Ectodermal cell (in vitro differentiated cells): ENCODE results near the gene TMEM121B.

Experiments used
- H3K27ac ChIP-seq: 2 replicates; pipeline ENCODE4 v1.7.0; 2013; ENCODE audit warnings: mild to moderate bottlenecking, low read depth, low read length; ENCODE audit not compliant: insufficient read depth, poor library complexity, severe bottlenecking
- H3K27me3 ChIP-seq: 2 replicates; pipeline ENCODE4 v1.7.0; 2013; ENCODE audit warnings: mild to moderate bottlenecking, low read length; ENCODE audit not compliant: insufficient read depth, control insufficient read depth, poor library complexity, severe bottlenecking
- H3K36me3 ChIP-seq: one replicate; pipeline ENCODE4 v1.7.0; 2013; ENCODE audit warnings: low read length; ENCODE audit not compliant: control insufficient read depth, insufficient read depth
- H3K4me1 ChIP-seq: one replicate; pipeline ENCODE4 v1.7.0; 2013; ENCODE audit warnings: low read length; ENCODE audit not compliant: control insufficient read depth, insufficient read depth
- H3K4me3 ChIP-seq: 2 replicates; pipeline ENCODE4 v1.7.0; 2013; ENCODE audit warnings: low read depth, low read length, control low read depth; ENCODE audit not compliant: insufficient read depth
- H3K9me3 ChIP-seq: 2 replicates; pipeline ENCODE4 v1.7.0; 2013; ENCODE audit warnings: mild to moderate bottlenecking, low read length, moderate library complexity; ENCODE audit not compliant: control insufficient read depth
- WGBS, 2 experiments: methylation state at CpG; one replicate each; pipeline ENCODE4 v1.1.7; 2013; ENCODE audit warnings: missing lambda C conversion rate in 2 of 2; 5-methylcytosine and 5-hydroxymethylcytosine counted together

TMEM121B gene

DNA sequence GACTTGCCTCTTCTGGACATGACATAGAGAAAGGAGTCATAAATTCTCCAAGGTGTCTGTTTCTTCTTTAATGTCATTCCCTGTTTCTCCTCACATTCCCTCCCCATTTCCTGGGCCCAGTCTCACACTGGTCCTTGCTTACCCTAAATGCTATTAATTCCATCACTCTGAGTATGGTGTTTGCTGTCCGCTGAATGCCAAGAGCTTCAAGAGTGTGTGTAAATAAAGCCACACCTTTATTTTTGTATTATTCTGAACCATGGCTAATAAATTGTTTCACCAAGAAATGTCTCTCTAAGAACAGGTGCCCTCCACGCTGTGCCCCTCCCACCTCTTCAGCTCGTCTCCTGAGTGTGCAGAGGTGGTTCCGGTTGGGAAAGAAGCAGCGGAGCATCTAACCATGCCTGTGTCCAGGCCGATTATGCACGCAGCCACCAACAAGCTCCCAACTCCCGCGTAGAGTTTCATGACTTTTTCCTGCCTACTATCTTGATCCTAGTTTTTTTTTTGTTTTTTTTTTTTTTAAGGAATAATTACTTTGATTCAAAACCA, 8.6 kb downstream of the TMEM121B start:
- H3K27me3 ChIP-seq, result no peaks in the 10 kb centered on the region
- WGBS, 2 experiments, result 91 to 93% methylated on average over 8 to 9 of the region's 9 CpGs
- H3K27ac ChIP-seq, result no peak overlapping the region
- H3K36me3 ChIP-seq, result no peaks in the 10 kb centered on the region
- no peaks in the 10 kb centered on the region for H3K9me3 ChIP-seq
- peaks cover 10% of the 10 kb centered on the region for H3K4me1 ChIP-seq
- H3K4me3 ChIP-seq, result no peak overlapping the region

DNA sequence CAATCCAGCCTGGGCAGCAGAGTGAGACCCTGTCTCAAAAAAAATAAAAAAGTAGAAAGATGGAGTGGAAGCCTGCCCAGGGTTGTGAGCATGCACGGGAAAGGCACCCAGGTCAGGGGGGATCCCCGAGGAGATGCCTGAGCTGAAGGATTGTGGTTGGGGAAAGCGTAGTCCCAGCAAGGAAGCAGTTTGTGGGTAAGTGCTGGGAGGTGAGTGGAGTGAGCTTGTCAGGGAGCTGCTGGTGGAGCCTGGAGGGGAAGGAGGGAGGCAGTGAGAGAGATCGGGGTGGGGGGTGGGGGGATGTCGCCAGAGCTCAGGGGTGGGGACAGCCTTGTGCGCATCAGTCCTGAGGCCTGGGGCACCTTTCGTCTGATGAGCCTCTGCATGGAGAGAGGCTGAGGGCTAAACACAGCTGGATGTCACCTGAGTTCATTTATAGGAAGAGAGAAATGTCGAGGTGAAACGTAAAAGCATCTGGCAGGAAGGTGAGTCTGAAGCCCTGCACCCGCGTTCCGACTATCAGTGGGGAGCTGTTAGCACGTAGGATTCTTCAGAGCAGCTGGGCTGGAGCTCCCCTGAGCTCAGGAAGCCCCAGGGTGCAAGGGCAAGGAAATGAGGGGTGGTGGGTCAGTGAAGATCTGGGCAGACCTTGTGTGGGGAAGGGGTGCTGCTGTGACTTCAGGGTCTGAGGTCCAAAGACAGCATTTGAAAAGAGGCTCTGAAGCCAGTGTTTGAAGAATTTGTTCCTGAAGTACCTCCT, 10.2 kb downstream of the TMEM121B start:
- Histone ChIP-seq H3K36me3 (no peaks in the 10 kb centered on the region), H3K4me1 (no peaks in the 10 kb centered on the region), H3K9me3 (no peaks in the 10 kb centered on the region), H3K27ac (no peak overlapping the region), H3K4me3 (no peak overlapping the region), H3K27me3 (no peaks in the 10 kb centered on the region)
- WGBS, 2 experiments, result 83 to 86% methylated on average over 13 of the region's 13 CpGs

DNA sequence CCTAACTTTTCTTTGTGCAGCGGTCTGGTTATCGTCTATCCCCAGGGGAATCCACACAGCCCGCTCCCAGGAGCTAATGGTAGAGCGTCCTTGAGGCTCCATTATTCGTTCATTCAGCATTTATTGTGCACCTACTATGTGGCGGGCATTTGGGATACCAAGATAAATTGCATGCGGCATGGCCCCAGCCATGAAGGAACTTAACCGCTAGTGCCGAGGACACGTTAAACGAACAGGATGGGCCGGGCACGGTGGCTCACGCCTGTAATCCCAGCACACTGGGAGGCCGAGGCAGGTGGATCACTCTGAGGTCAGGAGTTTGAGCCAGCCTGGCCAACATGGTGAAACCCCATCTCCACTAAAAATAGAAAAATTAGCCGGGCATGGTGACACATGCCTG, 11.2 kb downstream of the TMEM121B start:
- no peak overlapping the region for H3K4me3 ChIP-seq
- H3K4me1 ChIP-seq, result no peaks in the 10 kb centered on the region
- H3K9me3 ChIP-seq, result no peaks in the 10 kb centered on the region
- H3K27ac ChIP-seq, result no peak overlapping the region
- H3K36me3 ChIP-seq, result no peaks in the 10 kb centered on the region
- H3K27me3 ChIP-seq, result no peaks in the 10 kb centered on the region
- WGBS, 2 experiments, result 88% methylated on average over 16 of the region's 16 CpGs

DNA sequence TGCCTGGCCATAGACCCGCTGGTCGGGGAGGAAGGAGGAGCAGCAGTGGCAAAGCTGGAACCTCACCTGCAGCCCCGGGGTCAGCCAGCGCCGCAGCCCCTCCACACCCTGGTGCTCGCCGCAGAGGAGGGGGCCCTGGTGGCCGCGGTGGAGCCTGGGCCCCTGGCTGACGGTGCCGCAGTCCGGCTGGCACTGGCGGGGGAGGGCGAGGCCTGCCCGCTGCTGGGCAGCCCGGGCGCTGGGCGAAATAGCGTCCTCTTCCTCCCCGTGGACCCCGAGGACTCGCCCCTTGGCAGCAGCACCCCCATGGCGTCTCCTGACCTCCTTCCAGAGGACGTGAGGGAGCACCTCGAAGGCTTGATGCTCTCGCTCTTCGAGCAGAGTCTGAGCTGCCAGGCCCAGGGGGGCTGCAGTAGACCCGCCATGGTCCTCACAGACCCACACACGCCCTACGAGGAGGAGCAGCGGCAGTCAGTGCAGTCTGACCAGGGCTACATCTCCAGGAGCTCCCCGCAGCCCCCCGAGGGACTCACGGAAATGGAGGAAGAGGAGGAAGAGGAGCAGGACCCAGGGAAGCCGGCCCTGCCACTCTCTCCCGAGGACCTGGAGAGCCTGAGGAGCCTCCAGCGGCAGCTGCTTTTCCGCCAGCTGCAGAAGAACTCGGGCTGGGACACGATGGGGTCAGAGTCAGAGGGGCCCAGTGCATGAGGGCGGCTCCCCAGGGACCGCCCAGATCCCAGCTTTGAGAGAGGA, 11.9 kb downstream of the TMEM121B start:
- Histone ChIP-seq H3K4me1 (no peaks in the 10 kb centered on the region), H3K36me3 (no peaks in the 10 kb centered on the region), H3K27ac (no peak overlapping the region), H3K9me3 (no peaks in the 10 kb centered on the region), H3K27me3 (no peaks in the 10 kb centered on the region), H3K4me3 (no peak overlapping the region)
- 94% methylated on average over 42 of the region's 42 CpGs for WGBS, 2 experiments

DNA sequence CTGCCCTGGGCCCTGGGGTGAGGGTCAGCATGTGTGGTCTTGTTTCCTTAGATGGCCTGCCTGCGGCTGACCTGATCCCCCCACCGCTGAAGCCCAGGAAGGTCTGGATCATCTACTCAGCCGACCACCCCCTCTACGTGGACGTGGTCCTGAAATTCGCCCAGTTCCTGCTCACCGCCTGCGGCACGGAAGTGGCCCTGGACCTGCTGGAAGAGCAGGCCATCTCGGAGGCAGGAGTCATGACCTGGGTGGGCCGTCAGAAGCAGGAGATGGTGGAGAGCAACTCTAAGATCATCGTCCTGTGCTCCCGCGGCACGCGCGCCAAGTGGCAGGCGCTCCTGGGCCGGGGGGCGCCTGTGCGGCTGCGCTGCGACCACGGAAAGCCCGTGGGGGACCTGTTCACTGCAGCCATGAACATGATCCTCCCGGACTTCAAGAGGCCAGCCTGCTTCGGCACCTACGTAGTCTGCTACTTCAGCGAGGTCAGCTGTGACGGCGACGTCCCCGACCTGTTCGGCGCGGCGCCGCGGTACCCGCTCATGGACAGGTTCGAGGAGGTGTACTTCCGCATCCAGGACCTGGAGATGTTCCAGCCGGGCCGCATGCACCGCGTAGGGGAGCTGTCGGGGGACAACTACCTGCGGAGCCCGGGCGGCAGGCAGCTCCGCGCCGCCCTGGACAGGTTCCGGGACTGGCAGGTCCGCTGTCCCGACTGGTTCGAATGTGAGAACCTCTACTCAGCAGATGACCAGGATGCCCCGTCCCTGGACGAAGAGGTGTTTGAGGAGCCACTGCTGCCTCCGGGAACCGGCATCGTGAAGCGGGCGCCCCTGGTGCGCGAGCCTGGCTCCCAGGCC, 12.7 kb downstream of the TMEM121B start:
- Histone ChIP-seq H3K4me3 (no peak overlapping the region), H3K9me3 (no peaks in the 10 kb centered on the region), H3K27me3 (no peaks in the 10 kb centered on the region), H3K27ac (no peak overlapping the region), H3K36me3 (no peaks in the 10 kb centered on the region), H3K4me1 (no peaks in the 10 kb centered on the region)
- WGBS, 2 experiments, result 95 to 96% methylated on average over 66 of the region's 66 CpGs

DNA sequence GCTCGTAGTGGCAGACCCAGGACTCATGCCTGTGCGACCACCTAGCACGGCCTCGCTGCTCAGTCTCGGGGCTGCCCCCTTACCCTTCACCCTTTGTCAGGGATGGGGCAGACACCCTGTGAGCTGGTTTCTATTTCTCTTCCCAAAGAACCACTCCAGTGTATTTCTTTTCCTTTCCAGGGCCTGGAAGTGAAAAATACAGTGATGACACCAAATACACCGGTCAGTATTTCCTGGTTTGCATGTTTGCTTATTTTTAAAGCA, 13.7 kb downstream of the TMEM121B start:
- no peaks in the 10 kb centered on the region for H3K27me3 ChIP-seq
- no peak overlapping the region for H3K27ac ChIP-seq
- no peak overlapping the region for H3K4me3 ChIP-seq
- no peaks in the 10 kb centered on the region for H3K9me3 ChIP-seq
- WGBS, 2 experiments, result 94 to 96% methylated on average over 6 of the region's 6 CpGs
- H3K4me1 ChIP-seq, result no peaks in the 10 kb centered on the region
- no peaks in the 10 kb centered on the region for H3K36me3 ChIP-seq

DNA sequence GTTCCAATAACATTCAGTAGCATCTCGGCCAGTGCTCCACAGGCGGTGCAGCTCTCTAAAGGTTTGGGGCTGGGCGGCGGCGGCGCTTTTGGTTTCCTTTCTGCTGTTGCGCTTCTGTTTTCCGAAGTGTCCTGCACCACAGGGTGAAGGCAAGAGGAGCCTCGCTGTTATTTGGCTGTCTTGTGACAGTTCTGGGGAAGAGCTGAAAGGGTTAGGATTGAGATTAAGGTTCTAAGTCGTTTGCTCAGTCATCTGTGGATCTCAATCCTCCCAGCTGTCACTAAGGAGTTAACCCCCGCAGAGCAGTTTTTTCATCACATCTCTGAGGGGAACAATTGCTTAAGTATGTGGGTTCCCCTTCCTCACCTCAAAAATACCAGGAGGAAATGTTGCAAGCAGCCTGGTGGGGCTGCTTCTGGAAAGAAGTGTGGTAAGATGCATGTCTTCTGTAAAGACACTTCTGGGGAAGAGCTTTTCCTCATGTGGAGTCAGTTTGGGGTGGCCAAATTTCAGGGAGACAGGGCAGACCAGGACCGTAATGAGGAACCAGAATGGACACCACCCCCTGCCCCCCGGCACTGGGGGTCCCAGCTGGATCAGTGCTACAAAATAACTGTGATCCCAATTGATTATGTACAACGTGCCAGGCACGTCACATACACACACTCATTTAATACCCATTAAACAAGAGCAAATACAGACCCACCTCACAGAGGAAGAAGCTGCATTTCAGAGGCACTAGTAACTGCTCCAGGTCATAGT, 14.2 kb downstream of the TMEM121B start:
- no peaks in the 10 kb centered on the region for H3K27me3 ChIP-seq
- 89 to 93% methylated on average over 15 of the region's 15 CpGs for WGBS, 2 experiments
- no peak overlapping the region for H3K4me3 ChIP-seq
- no peaks in the 10 kb centered on the region for H3K4me1 ChIP-seq
- no peaks in the 10 kb centered on the region for H3K36me3 ChIP-seq
- no peaks in the 10 kb centered on the region for H3K9me3 ChIP-seq
- H3K27ac ChIP-seq, result no peak overlapping the region

DNA sequence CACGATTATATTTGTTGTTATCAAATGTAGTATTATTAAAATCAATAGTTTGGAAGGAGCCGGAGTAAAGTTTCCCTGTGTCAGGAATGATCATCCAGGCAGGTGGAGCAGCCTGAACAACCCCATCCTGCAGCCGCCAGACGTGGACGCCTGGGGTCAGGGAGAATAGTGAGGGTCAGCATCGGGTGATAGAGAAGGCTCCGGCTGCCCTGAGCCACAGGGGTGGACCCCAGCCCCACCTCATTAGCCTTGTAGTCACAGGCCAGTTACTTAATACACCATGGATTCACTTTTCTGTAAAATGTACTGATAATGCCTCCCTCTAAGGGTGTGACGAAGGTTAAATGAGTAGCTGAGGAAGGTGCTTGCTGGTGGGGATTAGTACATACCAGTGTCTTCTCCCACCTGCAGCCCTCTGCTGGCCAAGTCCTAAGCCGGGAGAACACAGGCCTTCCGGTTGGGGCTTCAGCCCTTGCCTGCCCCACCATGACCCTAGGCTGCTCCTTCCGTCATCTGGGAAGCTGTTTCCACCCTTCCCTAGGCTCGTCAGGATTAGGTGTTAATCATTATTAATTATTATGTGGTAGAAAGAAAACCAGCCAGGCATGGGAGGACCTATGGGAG, 14.9 kb downstream of the TMEM121B start:
- 87% methylated on average over 12 of the region's 12 CpGs for WGBS, 2 experiments
- H3K4me3 ChIP-seq, result no peak overlapping the region
- no peaks in the 10 kb centered on the region for H3K9me3 ChIP-seq
- no peaks in the 10 kb centered on the region for H3K27me3 ChIP-seq
- no peaks in the 10 kb centered on the region for H3K36me3 ChIP-seq
- no peaks in the 10 kb centered on the region for H3K4me1 ChIP-seq
- no peak overlapping the region for H3K27ac ChIP-seq
